LoVo (cell line): ENCODE results near the gene SPACA4.
"Not testable (repeated sequence)": the region's sequence is repeated elsewhere in the genome, so short reads cannot be mapped to it uniquely, and the experiment has no call there.

Experiments used
- DNase-seq: peaks from one replicate; pipeline ENCODE4 v3.0.0-alpha.2; 2016; ENCODE audit warnings: low spot score

Gene SPACA4

GRCh38 chr19:48618916-48619691, 12.6 kb downstream of the SPACA4 start, which contains the start of the genes RPL18 and SPHK2:
Gene RPL18, minus strand, starts transcription at chr19:48619178. Its CDS starts 35 bp downstream, at chr19:48619143.
Gene SPHK2, plus strand, starts transcription at chr19:48619506. Its CDS starts 1,009 bp downstream, at chr19:48620515.
- peak; percentile 99 for DNase-seq

- DNase-seq, result no peak
Observed at GRCh38 chr19:48619692-48620585, 13.4 kb downstream of the SPACA4 start.

DNA sequence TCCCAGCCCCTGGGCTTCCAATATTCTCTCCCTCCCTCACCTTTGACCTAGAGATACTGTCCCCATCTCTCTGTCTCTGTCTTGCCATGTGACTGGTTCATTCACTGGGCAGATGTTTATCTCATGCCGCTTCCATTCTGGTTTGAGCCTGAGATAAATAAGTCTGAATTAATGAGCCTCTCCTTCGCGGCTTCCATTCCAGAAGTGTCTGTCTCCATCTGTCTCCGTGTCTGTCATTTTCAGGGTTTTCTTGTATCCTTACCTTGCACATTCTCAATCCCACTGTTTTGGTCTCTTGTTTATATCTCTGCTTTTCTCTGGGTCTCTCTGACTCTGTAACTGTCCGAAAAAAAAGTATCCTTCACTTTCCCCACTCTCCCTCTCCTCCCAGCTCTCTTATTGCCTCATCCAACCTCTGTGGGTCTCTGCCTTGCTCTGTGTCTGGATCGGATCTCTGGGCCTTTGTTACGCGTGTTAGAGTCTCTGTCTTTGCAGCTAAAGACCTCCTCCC, 17.1 kb downstream of the SPACA4 start:
- DNase-seq, result no peak

DNA sequence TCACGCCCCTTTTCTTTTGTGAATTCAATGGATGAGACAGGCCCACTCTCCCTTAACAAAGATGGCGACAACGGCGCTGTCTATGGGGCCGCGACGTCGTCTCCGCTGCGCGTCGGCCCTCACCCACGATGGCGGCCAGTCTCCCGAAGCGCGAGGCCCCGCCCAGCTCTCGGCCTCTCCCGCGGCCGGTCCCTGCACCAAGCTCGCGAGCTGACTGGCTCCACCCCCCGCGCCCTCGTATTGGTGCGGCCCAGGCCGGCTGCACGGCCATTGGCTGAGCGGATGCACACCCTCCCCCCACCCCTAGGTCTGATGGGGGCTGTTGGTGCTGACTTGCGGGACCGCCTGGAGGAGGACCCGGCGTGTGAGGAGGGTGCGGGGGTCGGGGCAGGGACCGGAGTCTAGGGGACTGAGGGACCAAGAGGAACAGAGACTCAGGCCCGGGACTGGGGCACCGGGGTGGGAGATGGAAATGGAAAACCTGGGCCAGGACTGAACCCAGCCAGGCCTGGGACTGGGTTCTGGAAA, 17.6 kb downstream of the SPACA4 start:
- no peak for DNase-seq

- no peak for DNase-seq
Observed at GRCh38 chr19:48624791-48625723, 18.5 kb downstream of the SPACA4 start.

GRCh38 chr19:48625891-48626327, 19.4 kb downstream of the SPACA4 start:
- DNase-seq, result no peak

DNA sequence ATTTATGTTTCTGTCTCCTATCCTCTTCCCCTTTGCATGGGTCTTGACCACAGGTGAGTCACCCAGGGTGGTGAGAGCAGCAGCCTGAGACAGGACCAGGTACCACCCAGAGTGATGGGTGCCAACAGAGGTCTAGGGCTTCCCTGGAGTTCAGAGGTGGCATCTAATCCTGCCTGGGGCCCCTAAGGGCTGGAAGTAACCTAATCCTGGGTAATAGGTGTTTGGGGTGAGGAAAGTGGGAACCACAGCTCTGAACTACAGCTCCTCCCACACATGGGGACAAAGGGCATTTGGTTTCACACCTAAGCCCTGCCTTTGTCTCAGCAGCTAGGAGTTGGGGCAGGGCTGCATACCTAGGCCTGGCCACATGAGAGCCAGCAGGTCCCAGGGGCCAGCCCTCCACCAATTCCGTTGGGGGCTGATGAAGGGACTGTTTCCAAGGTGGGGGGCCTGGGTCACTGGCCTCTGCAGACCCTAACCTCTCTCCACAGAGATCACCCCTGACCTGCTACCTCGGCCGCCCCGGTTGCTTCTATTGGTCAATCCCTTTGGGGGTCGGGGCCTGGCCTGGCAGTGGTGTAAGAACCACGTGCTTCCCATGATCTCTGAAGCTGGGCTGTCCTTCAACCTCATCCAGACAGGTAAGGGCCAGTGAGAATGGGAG, 20.8 kb downstream of the SPACA4 start:
- no peak for DNase-seq

DNA sequence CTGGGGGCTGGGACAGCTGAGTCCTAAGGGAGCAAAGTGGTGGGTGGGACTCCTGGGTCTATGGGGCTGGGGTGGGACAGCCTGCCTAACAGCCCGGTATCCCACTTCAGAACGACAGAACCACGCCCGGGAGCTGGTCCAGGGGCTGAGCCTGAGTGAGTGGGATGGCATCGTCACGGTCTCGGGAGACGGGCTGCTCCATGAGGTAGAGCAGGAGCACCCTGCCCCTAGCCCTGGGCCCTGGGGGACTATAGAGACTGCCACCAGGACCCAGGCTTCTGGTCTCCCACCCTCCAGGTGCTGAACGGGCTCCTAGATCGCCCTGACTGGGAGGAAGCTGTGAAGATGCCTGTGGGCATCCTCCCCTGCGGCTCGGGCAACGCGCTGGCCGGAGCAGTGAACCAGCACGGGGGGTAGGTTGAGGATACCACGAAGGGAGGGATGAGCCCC, 21.3 kb downstream of the SPACA4 start:
- DNase-seq, result no peak

DNA sequence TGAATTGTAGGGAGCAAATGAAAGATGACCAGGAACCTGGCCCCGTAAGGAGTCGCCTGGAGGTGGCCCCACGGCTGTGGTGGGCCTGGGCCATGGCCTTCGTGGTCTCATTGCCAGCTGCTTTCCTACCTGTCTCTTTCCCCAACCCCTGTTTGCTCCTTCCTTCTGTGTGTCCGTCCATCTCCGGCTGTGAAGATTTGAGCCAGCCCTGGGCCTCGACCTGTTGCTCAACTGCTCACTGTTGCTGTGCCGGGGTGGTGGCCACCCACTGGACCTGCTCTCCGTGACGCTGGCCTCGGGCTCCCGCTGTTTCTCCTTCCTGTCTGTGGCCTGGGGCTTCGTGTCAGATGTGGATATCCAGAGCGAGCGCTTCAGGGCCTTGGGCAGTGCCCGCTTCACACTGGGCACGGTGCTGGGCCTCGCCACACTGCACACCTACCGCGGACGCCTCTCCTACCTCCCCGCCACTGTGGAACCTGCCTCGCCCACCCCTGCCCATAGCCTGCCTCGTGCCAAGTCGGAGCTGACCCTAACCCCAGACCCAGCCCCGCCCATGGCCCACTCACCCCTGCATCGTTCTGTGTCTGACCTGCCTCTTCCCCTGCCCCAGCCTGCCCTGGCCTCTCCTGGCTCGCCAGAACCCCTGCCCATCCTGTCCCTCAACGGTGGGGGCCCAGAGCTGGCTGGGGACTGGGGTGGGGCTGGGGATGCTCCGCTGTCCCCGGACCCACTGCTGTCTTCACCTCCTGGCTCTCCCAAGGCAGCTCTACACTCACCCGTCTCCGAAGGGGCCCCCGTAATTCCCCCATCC, 22.1 kb downstream of the SPACA4 start:
- no peak for DNase-seq

DNA sequence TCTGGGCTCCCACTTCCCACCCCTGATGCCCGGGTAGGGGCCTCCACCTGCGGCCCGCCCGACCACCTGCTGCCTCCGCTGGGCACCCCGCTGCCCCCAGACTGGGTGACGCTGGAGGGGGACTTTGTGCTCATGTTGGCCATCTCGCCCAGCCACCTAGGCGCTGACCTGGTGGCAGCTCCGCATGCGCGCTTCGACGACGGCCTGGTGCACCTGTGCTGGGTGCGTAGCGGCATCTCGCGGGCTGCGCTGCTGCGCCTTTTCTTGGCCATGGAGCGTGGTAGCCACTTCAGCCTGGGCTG, 22.7 kb downstream of the SPACA4 start:
- DNase-seq, result no peak

DNA sequence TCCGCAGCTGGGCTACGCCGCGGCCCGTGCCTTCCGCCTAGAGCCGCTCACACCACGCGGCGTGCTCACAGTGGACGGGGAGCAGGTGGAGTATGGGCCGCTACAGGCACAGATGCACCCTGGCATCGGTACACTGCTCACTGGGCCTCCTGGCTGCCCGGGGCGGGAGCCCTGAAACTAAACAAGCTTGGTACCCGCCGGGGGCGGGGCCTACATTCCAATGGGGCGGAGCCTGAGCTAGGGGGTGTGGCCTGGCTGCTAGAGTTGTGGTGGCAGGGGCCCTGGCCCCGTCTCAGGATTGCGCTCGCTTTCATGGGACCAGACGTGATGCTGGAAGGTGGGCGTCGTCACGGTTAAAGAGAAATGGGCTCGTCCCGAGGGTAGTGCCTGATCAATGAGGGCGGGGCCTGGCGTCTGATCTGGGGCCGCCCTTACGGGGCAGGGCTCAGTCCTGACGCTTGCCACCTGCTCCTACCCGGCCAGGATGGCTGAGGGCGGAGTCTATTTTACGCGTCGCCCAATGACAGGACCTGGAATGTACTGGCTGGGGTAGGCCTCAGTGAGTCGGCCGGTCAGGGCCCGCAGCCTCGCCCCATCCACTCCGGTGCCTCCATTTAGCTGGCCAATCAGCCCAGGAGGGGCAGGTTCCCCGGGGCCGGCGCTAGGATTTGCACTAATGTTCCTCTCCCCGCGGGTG, 23.2 kb downstream of the SPACA4 start:
- no peak for DNase-seq

GRCh38 chr19:48630296-48631063, 23.9 kb downstream of the SPACA4 start:
- no peak for DNase-seq

DNA sequence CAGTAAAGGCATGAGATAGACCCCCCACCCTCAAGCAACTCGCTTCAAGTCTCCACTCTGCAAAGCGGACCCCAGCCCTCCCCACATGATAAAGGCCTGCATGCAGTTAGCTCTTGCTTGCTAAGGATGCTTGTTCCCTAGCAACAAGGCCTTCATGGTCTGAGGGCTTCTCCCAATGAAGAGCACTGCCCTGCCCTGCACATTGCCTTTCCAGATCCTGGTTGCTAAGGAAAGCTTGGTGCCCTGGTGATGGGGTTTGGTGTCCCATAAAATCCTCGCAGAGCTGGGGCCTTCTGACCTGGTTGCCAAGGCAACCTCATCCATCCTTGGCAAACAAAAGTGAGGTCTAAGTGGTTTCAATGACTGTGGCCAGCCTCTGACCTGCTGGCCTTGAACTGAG, 24.7 kb downstream of the SPACA4 start:
- DNase-seq, result no peak

DNA sequence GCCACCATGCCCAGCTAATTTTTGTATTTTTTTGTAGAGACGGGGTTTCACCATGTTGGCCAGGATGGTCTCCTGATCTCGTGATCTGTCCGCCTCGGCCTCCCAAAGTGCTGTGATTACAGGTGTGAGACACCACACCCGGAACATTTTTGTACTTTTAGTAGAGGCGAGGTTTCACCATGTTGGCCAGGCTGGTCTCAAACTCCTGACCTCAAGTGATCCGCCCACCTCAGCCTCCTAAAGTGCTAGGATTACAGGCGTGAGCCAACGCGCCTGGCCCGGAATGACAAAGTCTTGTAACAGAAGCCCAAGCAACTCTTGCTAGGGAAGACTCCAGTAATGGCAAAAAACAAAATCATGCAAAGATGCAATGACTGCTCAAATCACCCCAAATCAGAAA, 25.7 kb downstream of the SPACA4 start:
- not testable (repeated sequence) for DNase-seq

GRCh38 chr19:48632692-48633147, 26.2 kb downstream of the SPACA4 start:
- DNase-seq, result no peak

GRCh38 chr19:48633148-48634035, 26.9 kb downstream of the SPACA4 start:
- DNase-seq, result no peak

DNA sequence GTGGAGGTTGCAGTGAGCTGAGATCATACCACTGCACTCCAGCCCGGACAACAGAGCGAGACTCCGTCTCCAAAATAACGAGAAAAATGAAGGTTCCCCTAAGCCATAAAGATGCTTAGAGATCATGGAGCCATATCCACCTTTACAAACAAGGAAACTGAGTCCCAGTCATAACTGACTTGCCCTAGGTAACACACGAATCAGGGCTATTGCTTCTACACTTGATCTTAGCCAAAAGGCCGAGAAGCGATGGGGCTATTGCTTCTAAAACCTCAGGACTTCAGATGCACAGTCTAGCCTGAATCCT, 27.4 kb downstream of the SPACA4 start:
- no peak for DNase-seq
